NCI-H1048 (cell line): ENCODE data around the gene ZNF652.
"Not testable (repeated sequence)": the region's sequence is repeated elsewhere in the genome, so short reads cannot be mapped to it uniquely, and the experiment has no call there.

Experiments used
- DNase-seq: peaks from one replicate; lab custom pipeline; 2025; lab: John Stamatoyannopoulos, UW

The ZNF652 gene

DNA sequence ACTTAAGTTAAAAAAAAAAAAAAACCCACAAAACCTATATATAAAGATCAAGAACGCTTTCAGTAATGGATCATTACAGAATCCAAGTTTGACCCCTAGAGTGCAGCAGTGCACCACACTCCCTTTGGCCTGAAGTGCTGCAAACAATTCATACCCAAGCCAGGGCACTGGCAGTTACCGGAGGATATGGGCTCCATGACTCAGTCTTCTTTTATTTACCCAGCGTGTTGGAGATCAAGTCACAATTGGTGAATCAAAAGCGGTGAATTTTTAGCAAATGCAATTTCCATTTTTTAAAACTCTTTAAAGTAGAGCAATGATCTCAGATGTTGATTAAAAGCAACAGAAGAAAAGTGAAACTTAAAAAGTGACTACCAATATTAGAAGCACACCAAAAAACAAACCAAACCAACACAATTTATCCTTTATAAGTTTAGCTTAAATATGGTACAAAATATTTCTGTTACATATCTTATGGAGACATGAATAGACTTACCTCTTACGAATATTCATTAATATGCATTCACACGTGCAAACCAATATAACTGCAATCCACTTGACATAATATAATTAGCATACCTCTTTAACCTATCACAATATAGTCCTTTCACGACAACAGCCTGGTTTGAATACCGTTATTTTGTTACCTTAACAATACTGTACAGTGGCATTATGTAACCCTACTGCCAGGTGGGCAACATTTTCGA lies 46.3 kb downstream of the ZNF652 start:
- DNase-seq: no peak

DNA sequence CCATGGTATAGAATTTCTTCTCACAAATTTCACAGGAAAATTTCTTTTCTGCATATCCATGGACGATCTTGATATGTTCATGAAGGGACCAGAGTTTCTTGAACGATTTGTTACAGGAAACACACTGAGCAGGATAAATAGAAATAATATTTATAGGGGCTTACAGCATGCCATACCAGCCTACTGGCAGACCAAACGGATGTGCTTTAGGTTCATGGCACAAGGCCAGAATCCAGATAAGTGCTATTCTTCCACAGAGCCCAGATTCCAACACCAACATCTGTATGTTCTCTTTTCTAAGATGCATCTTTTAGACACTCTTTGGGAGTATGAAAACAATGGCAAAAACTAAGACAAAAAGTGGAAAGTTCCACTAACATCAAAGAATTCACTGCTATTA lies 49.3 kb downstream of the ZNF652 start:
- DNase-seq: no peak

- no peak for DNase-seq
Measured at GRCh38 chr17:49299996-49300395, 62.1 kb downstream of the ZNF652 start.

- DNase-seq: no peak
Measured at GRCh38 chr17:49298371-49298976, 63.6 kb downstream of the ZNF652 start.

DNA sequence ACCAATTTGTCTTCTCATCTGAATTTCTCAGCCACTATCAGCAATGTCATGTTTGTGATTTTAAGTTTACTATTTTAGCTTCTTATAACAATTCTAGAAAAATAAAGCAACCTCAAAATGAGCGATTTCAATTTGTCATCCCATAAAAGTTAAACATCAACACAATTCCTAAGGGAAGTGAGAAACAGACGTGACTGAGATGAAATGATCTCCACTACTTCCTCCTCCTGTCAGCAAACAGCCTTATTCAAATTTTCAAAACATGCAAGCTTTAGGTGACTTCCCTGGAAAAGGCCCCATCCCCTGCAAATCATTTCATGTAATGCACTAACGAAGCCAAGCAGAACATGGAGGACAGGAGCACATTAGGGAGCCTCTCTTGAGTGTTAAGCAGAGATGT lies 64.9 kb downstream of the ZNF652 start:
- no peak for DNase-seq

GRCh38 chr17:49294122-49294521 lies 67.9 kb downstream of the ZNF652 start:
- DNase-seq: no peak

- DNase-seq: no peak
Measured at GRCh38 chr17:49292901-49293300, 69.1 kb downstream of the ZNF652 start.

- DNase-seq: no peak
Measured at GRCh38 chr17:49291929-49292328, 70.1 kb downstream of the ZNF652 start.

GRCh38 chr17:49290690-49291359 lies 71.2 kb downstream of the ZNF652 start:
- peak; percentile 0 for DNase-seq

DNA sequence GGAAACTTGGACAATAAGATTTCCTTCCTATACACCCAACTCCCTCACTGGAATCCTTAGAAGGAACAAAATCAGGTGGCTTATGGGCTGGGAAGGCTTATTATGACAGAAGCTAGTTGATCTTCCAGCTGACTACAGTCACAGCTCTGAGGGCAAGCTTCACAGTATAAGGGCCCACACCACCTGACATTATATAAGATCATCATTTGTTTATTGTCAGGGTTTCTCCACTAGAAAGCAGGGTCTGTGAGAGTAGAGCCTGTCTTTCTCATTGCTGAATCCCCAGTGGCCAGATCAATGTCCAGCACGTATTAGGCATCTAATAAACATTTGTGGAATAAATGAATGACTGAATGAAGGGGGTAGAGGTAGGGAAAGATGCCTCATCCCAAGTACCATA lies 73.7 kb downstream of the ZNF652 start:
- DNase-seq: no peak

DNA sequence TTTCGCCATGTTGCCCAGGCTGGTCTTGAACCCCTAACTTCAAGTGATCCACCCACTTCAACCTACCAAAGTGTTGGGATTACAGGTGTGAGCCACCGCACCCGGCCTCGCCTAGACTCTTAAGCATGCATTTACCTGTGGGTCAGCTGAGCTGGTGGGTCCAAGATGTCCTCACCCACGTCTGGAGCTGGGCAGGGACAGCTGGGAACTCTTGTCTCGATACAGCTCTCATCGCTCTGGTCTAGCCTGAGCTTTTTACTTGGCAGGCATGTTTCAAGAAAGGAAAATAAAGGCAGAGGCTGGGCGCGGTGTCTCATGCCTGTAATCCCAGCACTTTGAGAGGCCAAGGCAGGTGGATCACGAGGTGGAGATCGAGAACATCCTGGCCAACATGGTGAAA lies 74.6 kb downstream of the ZNF652 start:
- no peak for DNase-seq

- not testable (repeated sequence) for DNase-seq
Measured at GRCh38 chr17:49286261-49286973, 75.6 kb downstream of the ZNF652 start.

GRCh38 chr17:49285716-49286115 lies 76.3 kb downstream of the ZNF652 start:
- DNase-seq: no peak

DNA sequence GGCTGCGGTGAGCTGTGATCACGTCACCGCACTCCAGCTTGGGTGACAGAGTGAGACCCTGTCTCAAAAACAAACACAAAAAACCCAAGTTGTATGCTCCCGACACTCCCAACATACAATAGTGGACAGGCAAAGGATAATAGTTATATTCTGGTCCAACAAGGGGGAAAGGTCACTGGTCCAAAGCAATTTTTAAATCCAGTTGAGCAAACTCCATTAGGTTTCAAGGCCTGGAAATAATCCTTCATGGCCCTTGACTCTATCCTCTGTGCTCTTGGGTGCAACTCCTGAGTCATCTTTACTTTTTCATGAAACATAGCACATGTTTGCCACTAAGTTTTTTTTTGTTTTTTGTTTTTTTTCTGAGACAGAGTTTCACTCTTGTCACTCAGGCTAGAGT lies 81.1 kb downstream of the ZNF652 start:
- no peak for DNase-seq

DNA sequence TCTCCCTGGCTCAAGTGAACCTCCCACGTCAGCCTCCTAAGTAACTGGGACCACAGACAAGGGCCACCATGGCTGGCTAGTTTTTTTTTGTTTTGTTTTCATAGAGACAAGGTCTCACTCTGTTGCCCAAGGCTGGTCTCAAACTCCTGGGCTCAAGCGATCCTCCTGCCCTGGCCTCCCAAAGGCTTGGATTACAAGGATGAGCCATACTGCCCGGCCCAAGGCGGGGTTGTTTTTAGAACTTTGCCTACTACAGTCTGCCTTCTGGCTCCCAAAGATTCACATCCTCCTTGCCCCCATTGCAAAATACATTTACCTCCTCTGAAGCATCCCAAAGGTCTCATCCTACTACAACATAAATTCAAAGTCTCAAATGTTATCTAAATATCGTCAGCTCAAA lies 82.0 kb downstream of the ZNF652 start:
- no peak for DNase-seq

GRCh38 chr17:49279263-49280015 lies 82.6 kb downstream of the ZNF652 start:
- DNase-seq: not testable (repeated sequence)

DNA sequence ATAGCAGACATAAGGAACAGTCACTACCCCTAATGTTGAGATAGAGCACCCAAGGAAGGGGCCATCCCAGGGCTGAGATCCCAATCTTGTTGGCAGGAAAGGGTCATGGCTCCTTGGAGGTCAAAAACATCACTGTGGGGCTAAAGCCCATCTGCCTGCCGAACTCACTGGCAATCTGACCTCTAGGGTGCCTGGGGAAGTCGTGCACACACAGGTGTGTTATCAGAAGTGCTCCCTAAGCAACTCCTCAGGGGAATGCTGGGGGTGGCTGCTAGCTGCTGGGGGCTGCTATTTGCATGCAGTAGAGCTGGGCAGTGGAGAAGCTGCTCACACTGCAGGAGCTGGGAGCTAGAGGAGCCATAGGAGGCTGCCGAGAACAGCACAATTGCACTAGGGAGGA lies 84.0 kb downstream of the ZNF652 start:
- DNase-seq: no peak

DNA sequence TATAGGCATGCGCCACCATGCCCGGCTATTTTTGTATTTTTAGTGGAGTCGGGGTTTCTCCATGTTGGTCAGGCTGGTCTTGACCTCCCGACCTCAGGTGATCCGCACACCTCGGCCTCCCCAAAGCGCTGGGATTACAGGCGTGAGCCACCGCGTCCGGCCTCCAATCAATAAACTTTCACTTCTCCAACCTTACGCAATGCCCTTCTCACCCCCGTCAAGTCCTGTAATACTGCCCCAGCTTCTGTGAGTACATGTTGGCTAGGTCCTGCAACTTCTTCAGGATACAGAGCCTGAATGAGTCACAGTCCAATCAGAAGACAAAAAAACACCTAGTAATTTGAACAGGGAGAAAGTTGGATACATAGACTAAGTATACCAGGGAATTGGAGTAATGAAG lies 84.4 kb downstream of the ZNF652 start:
- DNase-seq: no peak

- not testable (repeated sequence) for DNase-seq
Measured at GRCh38 chr17:49275981-49276380, 86.1 kb downstream of the ZNF652 start.

DNA sequence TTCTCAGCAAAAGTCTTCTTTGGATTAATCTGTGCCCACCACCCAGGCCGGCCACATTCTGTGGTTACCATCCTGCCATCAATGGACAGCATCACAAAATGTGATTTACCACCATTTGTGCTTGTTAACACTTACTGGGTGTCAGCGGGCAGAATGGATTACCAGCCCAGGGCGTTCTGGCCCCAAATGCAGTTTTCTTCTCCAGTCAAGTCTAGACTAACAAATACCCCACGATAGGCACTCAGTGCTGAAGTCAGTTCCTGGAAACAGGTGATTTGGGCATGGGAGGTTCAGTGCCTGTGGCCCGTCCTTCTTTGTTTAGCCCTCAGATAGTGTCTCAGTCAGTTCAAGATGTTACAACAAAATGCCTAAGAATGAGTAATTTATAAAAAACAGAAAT lies 92.7 kb downstream of the ZNF652 start:
- no peak for DNase-seq

GRCh38 chr17:49267912-49268311 lies 94.1 kb downstream of the ZNF652 start:
- DNase-seq: no peak

DNA sequence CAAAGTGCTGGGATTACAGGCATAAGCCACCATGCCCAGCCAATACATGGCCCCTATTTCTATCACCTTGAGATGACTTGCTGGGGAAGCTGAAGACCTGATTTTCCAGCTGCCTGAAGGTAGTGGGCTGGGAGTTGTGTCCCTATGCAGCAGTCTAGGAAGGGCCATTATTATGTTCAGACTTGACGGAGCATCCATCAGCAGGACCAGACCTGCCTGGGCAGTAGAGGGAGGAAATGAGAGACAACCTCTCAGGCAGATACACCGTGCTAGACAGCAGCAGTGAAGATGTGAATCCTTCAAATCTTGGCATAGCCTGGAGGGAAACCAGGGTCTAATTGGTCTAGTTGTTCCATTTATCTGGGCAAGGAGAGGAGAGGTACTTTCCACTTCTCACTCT lies 95.8 kb downstream of the ZNF652 start:
- DNase-seq: no peak
